Stomach smooth muscle (tissue), 2 donors: ENCODE results near the gene STX4.

Source experiments
- H3K27ac ChIP-seq: one replicate; pipeline ENCODE4 v1.7.0; 2013; ENCODE audit warnings: mild to moderate bottlenecking, low read length, inconsistent platforms
- H3K27me3 ChIP-seq, 2 donors: one replicate each; pipeline ENCODE4 v1.7.0; 2013; ENCODE audit warnings: low read length in 2 of 2; ENCODE audit not compliant: insufficient read depth in 2 of 2, control insufficient read depth in 1 of 2
- H3K36me3 ChIP-seq, 2 donors: one replicate each; pipeline ENCODE4 v1.7.0; 2013; ENCODE audit warnings: low read length in 2 of 2; ENCODE audit not compliant: control insufficient read depth in 2 of 2, insufficient read depth in 2 of 2
- H3K4me1 ChIP-seq: one replicate; pipeline ENCODE4 v1.7.0; 2013; ENCODE audit warnings: low read length; ENCODE audit not compliant: control insufficient read depth, insufficient read depth
- H3K4me3 ChIP-seq, 2 donors: one replicate each; pipeline ENCODE4 v1.7.0; 2013; ENCODE audit warnings: low read length in 2 of 2
- H3K9ac ChIP-seq, 2 donors: one replicate each; pipeline ENCODE4 v1.7.0; 2013; ENCODE audit warnings: low read length in 2 of 2, mild to moderate bottlenecking in 1 of 2
- H3K9me3 ChIP-seq, 2 donors: one replicate each; pipeline ENCODE4 v1.7.0; 2013; ENCODE audit warnings: low read length in 2 of 2; ENCODE audit not compliant: control insufficient read depth in 2 of 2
- donor health status: healthy.
- donor health status: Pancreatic carcinoma.

Gene STX4

GRCh38 chr16:31067342-31067741 is 34.0 kb downstream of the STX4 start:
- Histone ChIP-seq H3K4me3 (no peak overlapping the region), H3K9ac (no peak overlapping the region), H3K27me3 (no peaks in the 10 kb centered on the region), H3K4me1 (peaks cover 13% of the 10 kb centered on the region), H3K27ac (no peak overlapping the region), H3K36me3 (peaks cover 0 to 7% of the 10 kb centered on the region in 2 donors), H3K9me3 (no peaks in the 10 kb centered on the region)

GRCh38 chr16:31071861-31072260 is 38.5 kb downstream of the STX4 start:
- Histone ChIP-seq H3K36me3 (peaks cover 6 to 8% of the 10 kb centered on the region in 2 donors), H3K4me1 (peaks cover 25% of the 10 kb centered on the region), H3K27me3 (no peaks in the 10 kb centered on the region), H3K9me3 (no peaks in the 10 kb centered on the region), H3K4me3 (peak overlapping the region; percentile 98 to 100), H3K27ac (peak overlapping the region; percentile 89), H3K9ac (peak overlapping the region; percentile 87 to 93)

- Histone ChIP-seq H3K27ac (peak overlapping the region; percentile 89), H3K36me3 (peaks cover 14 to 15% of the 10 kb centered on the region in 2 donors), H3K27me3 (no peaks in the 10 kb centered on the region), H3K9me3 (no peaks in the 10 kb centered on the region), H3K4me1 (peaks cover 25% of the 10 kb centered on the region), H3K9ac (peak overlapping the region; percentile 87 to 93), H3K4me3 (peak overlapping the region; percentile 98 to 100)
Observed at GRCh38 chr16:31072540-31073141, 39.3 kb downstream of the STX4 start.

GRCh38 chr16:31073142-31073969 is 40.0 kb downstream of the STX4 start:
- peak overlapping the region; percentile 89 for H3K27ac ChIP-seq
- no peaks in the 10 kb centered on the region for H3K27me3 ChIP-seq
- H3K9me3 ChIP-seq, result no peaks in the 10 kb centered on the region
- peaks cover 25% of the 10 kb centered on the region for H3K4me1 ChIP-seq
- peak overlapping the region; percentile 87 to 93 for H3K9ac ChIP-seq
- peaks cover 17 to 20% of the 10 kb centered on the region in 2 donors for H3K36me3 ChIP-seq
- H3K4me3 ChIP-seq, result peak overlapping the region; percentile 98 to 100

- peak within 1 kb of the TSS; percentile 89 for H3K27ac ChIP-seq
- H3K36me3 ChIP-seq, result peaks cover 25 to 27% of the 10 kb centered on the region in 2 donors
- peak within 1 kb of the TSS; percentile 98 to 100 for H3K4me3 ChIP-seq
- no peaks in the 10 kb centered on the region for H3K9me3 ChIP-seq
- H3K27me3 ChIP-seq, result no peaks in the 10 kb centered on the region
- H3K4me1 ChIP-seq, result peaks cover 25% of the 10 kb centered on the region
- peak within 1 kb of the TSS; percentile 93 for H3K9ac ChIP-seq
Observed at GRCh38 chr16:31073970-31074813, 40.8 kb downstream of the STX4 start, which contains the start of the genes ZNF646 and ZNF668. TSS of gene ZNF646 (plus strand) at chr16:31074422. CDS start at chr16:31076325, 1,903 bp downstream. TSS of gene ZNF668 (minus strand) at chr16:31074240. CDS start at chr16:31064459, 9,781 bp downstream.

- Histone ChIP-seq H3K9me3 (no peaks in the 10 kb centered on the region), H3K9ac (peak overlapping the region; percentile 93), H3K27ac (peak overlapping the region; percentile 89), H3K4me1 (peaks cover 25% of the 10 kb centered on the region), H3K4me3 (peak overlapping the region; percentile 98 to 100), H3K36me3 (peaks cover 26 to 33% of the 10 kb centered on the region in 2 donors), H3K27me3 (no peaks in the 10 kb centered on the region)
Observed at GRCh38 chr16:31074814-31075183, 41.4 kb downstream of the STX4 start.

GRCh38 chr16:31076319-31076718 is 43.0 kb downstream of the STX4 start:
- Histone ChIP-seq H3K27me3 (no peaks in the 10 kb centered on the region), H3K9me3 (no peaks in the 10 kb centered on the region), H3K4me1 (peaks cover 25% of the 10 kb centered on the region), H3K36me3 (peaks cover 36 to 44% of the 10 kb centered on the region in 2 donors), H3K9ac (no peak overlapping the region), H3K4me3 (no peak overlapping the region), H3K27ac (no peak overlapping the region)

- Histone ChIP-seq H3K27ac (no peak overlapping the region), H3K9me3 (no peaks in the 10 kb centered on the region), H3K9ac (no peak overlapping the region), H3K4me3 (no peak overlapping the region), H3K27me3 (no peaks in the 10 kb centered on the region), H3K4me1 (peaks cover 21% of the 10 kb centered on the region), H3K36me3 (peaks cover 36 to 46% of the 10 kb centered on the region in 2 donors)
Observed at GRCh38 chr16:31077024-31077423, 43.7 kb downstream of the STX4 start.

GRCh38 chr16:31077592-31078396 is 44.4 kb downstream of the STX4 start:
- no peaks in the 10 kb centered on the region for H3K27me3 ChIP-seq
- peaks cover 36 to 50% of the 10 kb centered on the region in 2 donors for H3K36me3 ChIP-seq
- H3K4me1 ChIP-seq, result peaks cover 14% of the 10 kb centered on the region
- no peak overlapping the region for H3K4me3 ChIP-seq
- H3K27ac ChIP-seq, result no peak overlapping the region
- no peaks in the 10 kb centered on the region for H3K9me3 ChIP-seq
- H3K9ac ChIP-seq, result no peak overlapping the region
